PC-3 (cell line): ENCODE measurements around the gene WNT8A.

Experiments used
- EZH2 ChIP-seq: fragments of 300-600 bp; sonication (generic); IDR thresholded peaks from one replicate; pipeline ENCODE4 v1.6.1; 2017; ENCODE audit warnings: antibody characterized with exemption, mild to moderate bottlenecking, low read length; ENCODE audit not compliant: unreplicated experiment
- TF ChIP-seq, protein P1 (sequence below): fragments of 300-600 bp; sonication (generic); conservative IDR thresholded peaks from 2 replicates; pipeline ENCODE4 v1.5.1; 2017; ENCODE audit warnings: antibody characterized with exemption, low read depth, mild to moderate bottlenecking, low read length

- TF ChIP-seq, protein P1, sequence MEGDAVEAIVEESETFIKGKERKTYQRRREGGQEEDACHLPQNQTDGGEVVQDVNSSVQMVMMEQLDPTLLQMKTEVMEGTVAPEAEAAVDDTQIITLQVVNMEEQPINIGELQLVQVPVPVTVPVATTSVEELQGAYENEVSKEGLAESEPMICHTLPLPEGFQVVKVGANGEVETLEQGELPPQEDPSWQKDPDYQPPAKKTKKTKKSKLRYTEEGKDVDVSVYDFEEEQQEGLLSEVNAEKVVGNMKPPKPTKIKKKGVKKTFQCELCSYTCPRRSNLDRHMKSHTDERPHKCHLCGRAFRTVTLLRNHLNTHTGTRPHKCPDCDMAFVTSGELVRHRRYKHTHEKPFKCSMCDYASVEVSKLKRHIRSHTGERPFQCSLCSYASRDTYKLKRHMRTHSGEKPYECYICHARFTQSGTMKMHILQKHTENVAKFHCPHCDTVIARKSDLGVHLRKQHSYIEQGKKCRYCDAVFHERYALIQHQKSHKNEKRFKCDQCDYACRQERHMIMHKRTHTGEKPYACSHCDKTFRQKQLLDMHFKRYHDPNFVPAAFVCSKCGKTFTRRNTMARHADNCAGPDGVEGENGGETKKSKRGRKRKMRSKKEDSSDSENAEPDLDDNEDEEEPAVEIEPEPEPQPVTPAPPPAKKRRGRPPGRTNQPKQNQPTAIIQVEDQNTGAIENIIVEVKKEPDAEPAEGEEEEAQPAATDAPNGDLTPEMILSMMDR, result no peak
- no peak for TF ChIP-seq EZH2
These were observed 29.6 kb upstream of the WNT8A start for GRCh38 chr5:138054206-138054605.
